T-cell (primary cell): Measurements from ENCODE around the gene NLRC3. TPM values are rescaled to one million over a fixed set of nuclear protein-coding genes. Genes with fewer than 3 reads are reported as not detected.

Experiments
- ATAC-seq, 4 experiments: fragments of 200-7000 bp in 3 of 4; fragments of 150-1000 bp in 1 of 4; cut with Tn5 transposase; replicated peaks in 1 of 4; 1 replicate in 3 of 4; 2 replicates in 1 of 4; pipeline ENCODE4 v1.10.0; 2021; ENCODE audit warnings: moderate library complexity in 3 of 4, mild to moderate bottlenecking in 2 of 4, moderate number of reproducible peaks in 1 of 4
- CTCF ChIA-PET, 2 donors: fragments of 300-600 bp; sonication (Branson Sonifier 250); formaldehyde crosslinking; loops; one replicate each; lab custom pipeline; 2022; ENCODE audit warnings: antibody characterized with exemption in 2 of 2; lab: Charles Lee
- POLR2A ChIA-PET, 2 donors: fragments of 300-600 bp; sonication (Branson Sonifier 250); formaldehyde crosslinking; loops; one replicate each; lab custom pipeline; 2022; ENCODE audit warnings: antibody characterized with exemption in 2 of 2; lab: Charles Lee
- DNase-seq, 35 experiments: peaks; one replicate each; pipeline versions ENCODE4 v3.0.0 to v3.0.0-alpha.2; 2013 to 2023
- H3K27ac ChIP-seq: one replicate; pipeline ENCODE4 v1.5.1; 2013; ENCODE audit warnings: low read length
- H3K27me3 ChIP-seq, 2 experiments: replicated peaks in 1 of 2; 1 replicate in 1 of 2; 2 replicates in 1 of 2; pipeline versions ENCODE4 v1.6.1 to v1.7.0; 2013; ENCODE audit warnings: low read length in 1 of 2, mixed read lengths in 1 of 2; ENCODE audit not compliant: control insufficient read depth in 2 of 2, insufficient read depth in 2 of 2; ENCODE audit errors: extremely low read depth in 1 of 2
- H3K36me3 ChIP-seq, 2 donors: 1 replicate in 1 of 2; 2 replicates in 1 of 2; pipeline versions ENCODE4 v1.6.1 to v1.7.0; 2013; ENCODE audit warnings: low read length in 1 of 2; ENCODE audit not compliant: control insufficient read depth in 2 of 2, insufficient read depth in 1 of 2; ENCODE audit errors: extremely low read depth in 1 of 2
- H3K4me1 ChIP-seq, 2 experiments: 1 replicate in 1 of 2; 2 replicates in 1 of 2; pipeline versions ENCODE4 v1.6.1 to v1.7.0; 2013; ENCODE audit warnings: low read length in 2 of 2, mixed read lengths in 1 of 2; ENCODE audit not compliant: insufficient read depth in 2 of 2, control insufficient read depth in 1 of 2; ENCODE audit errors: extremely low read depth in 1 of 2
- H3K4me3 ChIP-seq, 2 donors: 1 replicate in 1 of 2; 2 replicates in 1 of 2; pipeline versions ENCODE4 v1.5.1 to v1.7.0; 2013; ENCODE audit warnings: mild to moderate bottlenecking in 2 of 2, low read length in 1 of 2, moderate library complexity in 1 of 2; ENCODE audit not compliant: control insufficient read depth in 1 of 2; ENCODE audit errors: extremely low read depth in 1 of 2
- H3K9me3 ChIP-seq: 2 replicates; pipeline ENCODE4 v1.7.0; 2013
- H3K27ac Mint-ChIP-seq, 2 donors: one replicate each; pipeline ENCODE4 v1.8.0; 2020 to 2021; ENCODE audit warnings: mild to moderate bottlenecking in 2 of 2, mixed read lengths in 2 of 2
- H3K27me3 Mint-ChIP-seq, 2 donors: one replicate each; pipeline ENCODE4 v1.8.0; 2021 to 2022; ENCODE audit warnings: mixed read lengths in 2 of 2
- H3K36me3 Mint-ChIP-seq: one replicate; pipeline ENCODE4 v1.8.0; 2021; ENCODE audit warnings: mixed read lengths
- H3K4me1 Mint-ChIP-seq, 3 donors: one replicate each; pipeline ENCODE4 v1.8.0; 2020 to 2022; ENCODE audit warnings: mixed read lengths in 3 of 3, mild to moderate bottlenecking in 1 of 3
- H3K4me3 Mint-ChIP-seq, 3 donors: one replicate each; pipeline ENCODE4 v1.8.0; 2020 to 2022; ENCODE audit warnings: mild to moderate bottlenecking in 3 of 3, mixed read lengths in 3 of 3, moderate library complexity in 3 of 3
- H3K9me3 Mint-ChIP-seq, 3 donors: one replicate each; pipeline ENCODE4 v1.8.0; 2020 to 2022; ENCODE audit warnings: mixed read lengths in 3 of 3
- WGBS: methylation state at CpG from one replicate; pipeline ENCODE4 v1.1.5; 2013; ENCODE audit warnings: missing lambda C conversion rate; ENCODE audit not compliant: insufficient coverage; 5-methylcytosine and 5-hydroxymethylcytosine counted together
- total RNA-seq, 35 experiments: library from RNA in 6 of 35; stranded (reverse) in 6 of 35; fragments of 120-200 nt in 1 of 35; gene quantifications; one replicate each; pipeline versions ENCODE4 v1.2.1 to v1.2.4 and lab custom pipeline; 2013 to 2026

Gene NLRC3
- total RNA-seq, 5 donors from 2014 or later (not counting 1 experiment from before 2014, with no cell fraction given): 75.6 to 178 (median 160) TPM

- Histone ChIP-seq H3K4me1 (peaks cover 19 to 64% of the 10 kb centered on the region in 2 experiments), H3K27ac (peak overlapping the region; percentile 64), H3K4me3 (peak overlapping the region; percentile 35 to 99), H3K9me3 (no peaks in the 10 kb centered on the region), H3K27me3 (no peaks in the 10 kb centered on the region), H3K36me3 (peaks cover 9 to 16% of the 10 kb centered on the region in 2 donors)
- ChIA-PET POLR2A (no interaction called here), CTCF (no interaction called here)
- H3K4me1 Mint-ChIP-seq: peaks cover 46 to 57% (median 54%) of the 10 kb centered on the region in 3 donors
- H3K27ac Mint-ChIP-seq: peak overlapping the region; percentile 97
- WGBS: 13% methylated on average over 10 of the region's 20 CpGs
- H3K27me3 Mint-ChIP-seq: no peaks in the 10 kb centered on the region
- peaks cover 5% of the 10 kb centered on the region for H3K36me3 Mint-ChIP-seq
- H3K9me3 Mint-ChIP-seq: no peaks in the 10 kb centered on the region
- ATAC-seq: peak; percentile 44 to 69 (median 60)
- peak overlapping the region; percentile 98 to 100 (median 98) for H3K4me3 Mint-ChIP-seq
- DNase-seq: peak in 32 of 35 experiments; percentile 15 to 67 (median 42)
Measured at GRCh38 chr16:3578610-3579551, 1.7 kb upstream of the NLRC3 start.

GRCh38 chr16:3578121-3578520 is 918 bp upstream of the NLRC3 start:
- H3K9me3 ChIP-seq: no peaks in the 10 kb centered on the region
- peak overlapping the region; percentile 98 to 100 (median 98) for H3K4me3 Mint-ChIP-seq
- peaks cover 9% of the 10 kb centered on the region for H3K36me3 Mint-ChIP-seq
- 4% methylated on average over 8 of the region's 8 CpGs for WGBS
- H3K4me1 ChIP-seq: peaks cover 22 to 72% of the 10 kb centered on the region in 2 experiments
- ChIA-PET POLR2A (no interaction called here), CTCF (no interaction called here)
- DNase-seq (peak in 27 of 35 experiments; percentile 11 to 62 (median 27)), ATAC-seq (peak; percentile 50 to 69 (median 62))
- no peaks in the 10 kb centered on the region for H3K27me3 ChIP-seq
- no peaks in the 10 kb centered on the region for H3K27me3 Mint-ChIP-seq
- peak overlapping the region; percentile 35 to 99 for H3K4me3 ChIP-seq
- H3K36me3 ChIP-seq: peaks cover 11 to 13% of the 10 kb centered on the region in 2 donors
- peak overlapping the region; percentile 97 for H3K27ac Mint-ChIP-seq
- no peaks in the 10 kb centered on the region for H3K9me3 Mint-ChIP-seq
- peaks cover 50 to 61% (median 59%) of the 10 kb centered on the region in 3 donors for H3K4me1 Mint-ChIP-seq
- H3K27ac ChIP-seq: peak overlapping the region; percentile 64

GRCh38 chr16:3576211-3576610 is 992 bp downstream of the NLRC3 start:
- Histone ChIP-seq H3K4me3 (peak overlapping the region; percentile 94 to 99), H3K4me1 (peaks cover 22 to 82% of the 10 kb centered on the region in 2 experiments), H3K27ac (peak overlapping the region; percentile 64), H3K9me3 (no peaks in the 10 kb centered on the region), H3K36me3 (peaks cover 6 to 24% of the 10 kb centered on the region in 2 donors), H3K27me3 (no peaks in the 10 kb centered on the region)
- Mint-ChIP-seq H3K36me3 (peaks cover 19% of the 10 kb centered on the region), H3K9me3 (no peaks in the 10 kb centered on the region), H3K27me3 (no peaks in the 10 kb centered on the region), H3K4me3 (peak overlapping the region; percentile 98 to 100 (median 98)), H3K27ac (peak overlapping the region; percentile 97), H3K4me1 (peaks cover 60 to 73% (median 67%) of the 10 kb centered on the region in 3 donors)
- ATAC-seq: peak in 1 of 4 experiments; percentile 17
- WGBS: 2% methylated on average over 7 of the region's 11 CpGs
- ChIA-PET CTCF (no interaction called here), POLR2A (no interaction called here)
- DNase-seq: peak in 4 of 35 experiments; percentile 18 to 45 (median 27)

GRCh38 chr16:3575491-3575890 is 1.7 kb downstream of the NLRC3 start:
- Histone ChIP-seq H3K36me3 (peaks cover 6 to 31% of the 10 kb centered on the region in 2 donors), H3K4me1 (peaks cover 22 to 82% of the 10 kb centered on the region in 2 experiments), H3K9me3 (no peaks in the 10 kb centered on the region), H3K4me3 (peak overlapping the region; percentile 94 to 99), H3K27ac (peak overlapping the region; percentile 64), H3K27me3 (no peaks in the 10 kb centered on the region)
- DNase-seq (peak in 1 of 35 experiments; percentile 12), ATAC-seq (no peak)
- ChIA-PET CTCF (interaction anchor here in 1 of 2 donors (0.6 kb wide), 1 partner anchor 37 kb away, joined by 4 read pairs; no protein-coding TSS in a partner anchor), POLR2A (no interaction called here)
- H3K36me3 Mint-ChIP-seq: peaks cover 25% of the 10 kb centered on the region
- H3K27me3 Mint-ChIP-seq: no peaks in the 10 kb centered on the region
- H3K27ac Mint-ChIP-seq: peak overlapping the region; percentile 87 to 97
- H3K4me1 Mint-ChIP-seq: peaks cover 59 to 70% (median 66%) of the 10 kb centered on the region in 3 donors
- peak overlapping the region; percentile 98 to 100 (median 98) for H3K4me3 Mint-ChIP-seq
- WGBS: 41% methylated on average over 13 of the region's 13 CpGs
- H3K9me3 Mint-ChIP-seq: peaks cover 0 to 4% (median 3%) of the 10 kb centered on the region in 3 donors

- Mint-ChIP-seq H3K27me3 (no peaks in the 10 kb centered on the region), H3K27ac (peak overlapping the region; percentile 87 to 97), H3K9me3 (peaks cover 0 to 8% (median 6%) of the 10 kb centered on the region in 3 donors), H3K36me3 (peaks cover 31% of the 10 kb centered on the region), H3K4me3 (peak overlapping the region in 2 of 3 donors; percentile 98 to 100), H3K4me1 (peaks cover 50 to 63% (median 59%) of the 10 kb centered on the region in 3 donors)
- peaks cover 17 to 72% of the 10 kb centered on the region in 2 experiments for H3K4me1 ChIP-seq
- CTCF ChIA-PET: no interaction called here
- H3K4me3 ChIP-seq: no peak overlapping the region
- no peaks in the 10 kb centered on the region for H3K9me3 ChIP-seq
- no peaks in the 10 kb centered on the region for H3K27me3 ChIP-seq
- no peak for DNase-seq
- POLR2A ChIA-PET: interaction anchor here in 1 of 2 donors (0.5 to 0.7 kb wide), 2 partner anchors 160 to 479 kb away, joined by 3 to 4 read pairs; no protein-coding TSS in a partner anchor
- H3K36me3 ChIP-seq: peaks cover 6 to 41% of the 10 kb centered on the region in 2 donors
- H3K27ac ChIP-seq: no peak overlapping the region
- ATAC-seq: no peak
- WGBS: 94% methylated on average over 10 of the region's 14 CpGs
Measured at GRCh38 chr16:3574195-3574594, 3.0 kb downstream of the NLRC3 start.

GRCh38 chr16:3573146-3573815 is 3.9 kb downstream of the NLRC3 start:
- Histone ChIP-seq H3K36me3 (peaks cover 6 to 42% of the 10 kb centered on the region in 2 donors), H3K27me3 (no peaks in the 10 kb centered on the region), H3K4me3 (no peak overlapping the region), H3K4me1 (peaks cover 9 to 66% of the 10 kb centered on the region in 2 experiments), H3K27ac (no peak overlapping the region), H3K9me3 (no peaks in the 10 kb centered on the region)
- ChIA-PET POLR2A (no interaction called here), CTCF (no interaction called here)
- Mint-ChIP-seq H3K4me3 (peak overlapping the region; percentile 1 to 63 (median 60)), H3K4me1 (peaks cover 41 to 57% (median 50%) of the 10 kb centered on the region in 3 donors), H3K27me3 (no peaks in the 10 kb centered on the region), H3K27ac (peak overlapping the region; percentile 79 to 85), H3K9me3 (peaks cover 0 to 8% (median 6%) of the 10 kb centered on the region in 3 donors), H3K36me3 (peaks cover 34% of the 10 kb centered on the region)
- DNase-seq (peak in 1 of 35 experiments; percentile 19), ATAC-seq (no peak)
- WGBS: 85% methylated on average over 6 of the region's 9 CpGs
